ENCODE results near the gene POU6F2. TPM values are rescaled to one million over a fixed set of nuclear protein-coding genes. Genes with fewer than 3 reads are reported as not detected.

Gene POU6F2
- total RNA-seq, 1 donor from 2014 or later: 0.40 TPM

DNA sequence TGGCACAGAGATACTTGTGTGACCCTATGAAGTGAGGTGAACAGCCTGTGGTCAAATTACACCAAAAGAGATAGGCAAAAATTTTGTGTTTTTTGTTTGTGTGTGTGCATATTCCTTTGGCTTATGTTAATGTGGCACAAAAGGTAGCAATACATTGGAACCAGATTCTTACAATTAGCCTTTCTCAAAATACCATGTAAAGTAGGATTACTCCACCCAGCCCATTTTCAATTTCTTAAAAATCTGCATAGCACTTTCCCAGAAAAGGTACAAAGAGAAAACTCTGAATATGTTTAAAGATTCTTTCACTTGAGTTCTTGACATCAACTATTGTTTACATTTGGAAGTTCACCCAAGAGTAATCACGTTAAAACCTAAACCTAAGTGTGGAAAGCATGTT is 431.2 kb downstream of the POU6F2 start:
- DNase-seq (ENCODE audit: low spot score): no peak
- H3K9me3 Mint-ChIP-seq (ENCODE audit: low read depth): no peaks in the 10 kb centered on the region
- no peaks in the 10 kb centered on the region for H3K36me3 Mint-ChIP-seq (ENCODE audit: low read depth)
- no peak overlapping the region for H3K27ac Mint-ChIP-seq (ENCODE audit: unreplicated experiment)
- H3K4me1 Mint-ChIP-seq (ENCODE audit: low read depth): peaks cover 15% of the 10 kb centered on the region
- no peak overlapping the region for H3K4me3 Mint-ChIP-seq (ENCODE audit: unreplicated experiment)
- no peak for TF ChIP-seq CTCF (IDR thresholded peaks at IDR 0.05)
- H3K27me3 Mint-ChIP-seq (ENCODE audit: low read depth): peaks cover 2% of the 10 kb centered on the region

GRCh38 chr7:39410582-39410981 is 432.9 kb downstream of the POU6F2 start:
- Mint-ChIP-seq H3K4me1 (ENCODE audit: low read depth) (peaks cover 18% of the 10 kb centered on the region), H3K36me3 (ENCODE audit: low read depth) (no peaks in the 10 kb centered on the region), H3K27me3 (ENCODE audit: low read depth) (no peaks in the 10 kb centered on the region), H3K4me3 (ENCODE audit: unreplicated experiment) (no peak overlapping the region), H3K27ac (ENCODE audit: unreplicated experiment) (no peak overlapping the region), H3K9me3 (ENCODE audit: low read depth) (no peaks in the 10 kb centered on the region)
- DNase-seq (ENCODE audit: low spot score): no peak
- no peak for TF ChIP-seq CTCF (IDR thresholded peaks at IDR 0.05)

GRCh38 chr7:39413636-39414223 is 436.0 kb downstream of the POU6F2 start:
- H3K27me3 Mint-ChIP-seq (ENCODE audit: low read depth): no peaks in the 10 kb centered on the region
- DNase-seq (ENCODE audit: low spot score): no peak
- no peaks in the 10 kb centered on the region for H3K36me3 Mint-ChIP-seq (ENCODE audit: low read depth)
- H3K27ac Mint-ChIP-seq (ENCODE audit: unreplicated experiment): peak overlapping the region; percentile 77
- no peak for TF ChIP-seq CTCF (IDR thresholded peaks at IDR 0.05)
- H3K9me3 Mint-ChIP-seq (ENCODE audit: low read depth): no peaks in the 10 kb centered on the region
- peaks cover 8% of the 10 kb centered on the region for H3K4me1 Mint-ChIP-seq (ENCODE audit: low read depth)
- H3K4me3 Mint-ChIP-seq (ENCODE audit: unreplicated experiment): peak overlapping the region; percentile 89

DNA sequence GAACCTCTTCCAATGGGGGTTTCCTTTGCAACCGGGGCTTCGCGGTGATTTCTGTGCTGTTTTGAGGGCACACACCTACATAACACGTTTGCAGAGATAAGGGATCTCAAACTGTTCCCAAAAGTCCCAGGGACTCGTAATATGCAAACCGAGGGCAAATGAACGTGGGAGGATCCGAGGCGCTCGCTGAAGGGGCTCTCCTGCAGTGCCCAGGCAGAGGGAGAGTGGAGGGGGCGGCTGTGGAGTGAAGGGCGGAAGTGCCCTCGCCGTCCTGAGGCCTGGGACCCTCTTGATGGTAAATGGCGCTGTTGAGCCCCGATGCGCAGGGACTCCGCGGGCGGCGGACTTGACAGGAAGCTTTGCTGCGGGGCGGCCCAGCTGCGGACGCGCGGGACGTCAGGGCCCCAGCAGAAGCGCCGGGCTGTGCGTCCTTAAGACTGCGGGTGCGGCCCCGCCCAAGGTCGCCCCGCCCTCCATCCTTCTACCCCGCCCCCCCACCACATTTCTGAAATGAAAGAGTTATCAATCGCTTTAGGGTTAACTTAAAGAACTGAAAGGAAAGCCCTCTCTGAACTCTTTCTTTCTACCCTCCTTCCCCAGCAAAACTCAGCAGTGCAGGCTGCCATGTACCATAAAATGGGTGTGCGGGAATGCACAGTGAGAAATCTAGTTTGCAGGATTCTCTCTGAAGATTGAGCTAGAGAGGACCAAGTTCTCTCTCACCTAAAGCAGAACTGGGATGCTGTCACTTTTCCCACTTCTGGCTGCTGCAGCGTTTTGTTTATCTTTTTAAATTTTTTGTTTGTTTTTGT is 436.7 kb downstream of the POU6F2 start:
- no peaks in the 10 kb centered on the region for H3K27me3 Mint-ChIP-seq (ENCODE audit: low read depth)
- no peak for DNase-seq (ENCODE audit: low spot score)
- H3K4me1 Mint-ChIP-seq (ENCODE audit: low read depth): peaks cover 8% of the 10 kb centered on the region
- peak overlapping the region; percentile 77 for H3K27ac Mint-ChIP-seq (ENCODE audit: unreplicated experiment)
- no peaks in the 10 kb centered on the region for H3K9me3 Mint-ChIP-seq (ENCODE audit: low read depth)
- no peaks in the 10 kb centered on the region for H3K36me3 Mint-ChIP-seq (ENCODE audit: low read depth)
- peak overlapping the region; percentile 89 for H3K4me3 Mint-ChIP-seq (ENCODE audit: unreplicated experiment)
- TF ChIP-seq CTCF (IDR thresholded peaks at IDR 0.05): peak; percentile 60

GRCh38 chr7:39415091-39415787 is 437.5 kb downstream of the POU6F2 start:
- TF ChIP-seq CTCF (IDR thresholded peaks at IDR 0.05): no peak
- Mint-ChIP-seq H3K27me3 (ENCODE audit: low read depth) (no peaks in the 10 kb centered on the region), H3K36me3 (ENCODE audit: low read depth) (no peaks in the 10 kb centered on the region), H3K27ac (ENCODE audit: unreplicated experiment) (no peak overlapping the region), H3K4me3 (ENCODE audit: unreplicated experiment) (peak overlapping the region; percentile 89), H3K4me1 (ENCODE audit: low read depth) (peaks cover 8% of the 10 kb centered on the region), H3K9me3 (ENCODE audit: low read depth) (no peaks in the 10 kb centered on the region)
- DNase-seq (ENCODE audit: low spot score): no peak

Measured in chondrocyte (in vitro differentiated cells).